Testis (tissue), 3 donors: Measurements from ENCODE around the gene TRAF2. TPM values are rescaled to one million over a fixed set of nuclear protein-coding genes. Genes with fewer than 3 reads are reported as not detected.

ENCODE experiments used
- DNase-seq: peaks from one replicate; pipeline ENCODE4 v3.0.0-alpha.2; 2019
- H3K27ac ChIP-seq, 2 donors: fragments of 200-600 bp; sonication (generic); one replicate each; pipeline ENCODE4 v1.5.1; 2019
- H3K27me3 ChIP-seq: fragments of 200-600 bp; sonication (generic); one replicate; pipeline ENCODE4 v1.5.1; 2019
- H3K36me3 ChIP-seq: fragments of 200-600 bp; sonication (generic); one replicate; pipeline ENCODE4 v1.5.1; 2017; ENCODE audit warnings: low read depth; ENCODE audit errors: missing control alignments
- H3K4me1 ChIP-seq: fragments of 200-600 bp; sonication (generic); one replicate; pipeline ENCODE4 v1.5.1; 2019
- H3K4me3 ChIP-seq, 2 donors: fragments of 200-600 bp; sonication (generic); one replicate each; pipeline ENCODE4 v1.5.1; 2017 to 2019
- H3K9me3 ChIP-seq: fragments of 200-600 bp; sonication (generic); one replicate; pipeline ENCODE4 v1.5.1; 2017
- CTCF ChIP-seq, 3 experiments: fragments of 450-650 bp in 2 of 3; fragments of 200-600 bp in 1 of 3; sonication (generic) in 1 of 3; IDR thresholded peaks; one replicate each; pipeline ENCODE4 v1.5.1; 2016 to 2019; ENCODE audit warnings: antibody characterized with exemption in 3 of 3, mild to moderate bottlenecking in 2 of 3, moderate library complexity in 1 of 3
- POLR2A ChIP-seq: fragments of 450-650 bp; IDR thresholded peaks from one replicate; pipeline ENCODE4 v1.6.1; 2017; ENCODE audit warnings: antibody characterized with exemption, mild to moderate bottlenecking, moderate library complexity
- WGBS, 2 donors: methylation state at CpG; one replicate each; pipeline ENCODE4 v1.1.5; 2018; 5-methylcytosine and 5-hydroxymethylcytosine counted together
- intact Hi-C: fragments of 100-400 bp; cut with DNase I; formaldehyde crosslinking; loops from one replicate; pipeline ENCODE4 v1.15.1; 2023; ENCODE audit warnings: low total_unique reads
- polyA plus RNA-seq: library from polyadenylated mRNA; stranded (reverse); fragments of 350-450 nt; fragmentation: Illumina TruSeq; extraction: RNeasy Lipid Tissue Mini Kit (QIAGEN cat#74804); gene quantifications from one replicate; pipeline ENCODE4 v1.2.3, GENCODE V29; 2014; ENCODE audit warnings: low read depth, low replicate concordance; ENCODE audit not compliant: insufficient read depth
- total RNA-seq, 2 donors: library from RNA; depleted of rRNA; stranded (reverse); fragments of >200 nt; gene quantifications; one replicate each; pipeline ENCODE4 v1.2.3, GENCODE V29; 2016

Gene TRAF2
- total and polyA plus RNA-seq, 3 donors from 2014 or later, result 21.9 to 32.9 (median 23.7) TPM

- TF ChIP-seq POLR2A (no peak), CTCF (IDR thresholded peaks at IDR 0.05) (no peak)
- intact Hi-C loops, result no loop called here
- H3K36me3 ChIP-seq, result no peaks in the 10 kb centered on the region
- 94 to 100% methylated on average over 3 to 9 of the region's 9 CpGs for WGBS, 2 donors
- no peak overlapping the region for H3K27ac ChIP-seq
- no peaks in the 10 kb centered on the region for H3K27me3 ChIP-seq
- H3K9me3 ChIP-seq, result no peaks in the 10 kb centered on the region
- H3K4me1 ChIP-seq, result peaks cover 37% of the 10 kb centered on the region
- H3K4me3 ChIP-seq, result no peak overlapping the region
- DNase-seq, result no peak
Observed at GRCh38 chr9:136955943-136956335, 69.6 kb downstream of the TRAF2 start.

GRCh38 chr9:136956604-136957003 lies 70.3 kb downstream of the TRAF2 start:
- no peak for TF ChIP-seq POLR2A
- TF ChIP-seq CTCF (IDR thresholded peaks at IDR 0.05), result no peak
- no peak overlapping the region for H3K4me3 ChIP-seq
- WGBS, 2 donors, result 96 to 100% methylated on average over 4 of the region's 4 CpGs
- no peaks in the 10 kb centered on the region for H3K9me3 ChIP-seq
- intact Hi-C loops, result no loop called here
- peaks cover 38% of the 10 kb centered on the region for H3K4me1 ChIP-seq
- DNase-seq, result no peak
- H3K27ac ChIP-seq, result no peak overlapping the region
- no peaks in the 10 kb centered on the region for H3K27me3 ChIP-seq
- H3K36me3 ChIP-seq, result no peaks in the 10 kb centered on the region

GRCh38 chr9:136957461-136957860 lies 71.1 kb downstream of the TRAF2 start:
- H3K4me3 ChIP-seq, result no peak overlapping the region
- no peaks in the 10 kb centered on the region for H3K36me3 ChIP-seq
- H3K27ac ChIP-seq, result no peak overlapping the region
- no peak for TF ChIP-seq POLR2A
- TF ChIP-seq CTCF (IDR thresholded peaks at IDR 0.05), result no peak
- 96 to 100% methylated on average over 1 of the region's 1 CpG for WGBS, 2 donors
- DNase-seq, result no peak
- H3K4me1 ChIP-seq, result peaks cover 38% of the 10 kb centered on the region
- H3K27me3 ChIP-seq, result no peaks in the 10 kb centered on the region
- intact Hi-C loops, result no loop called here
- H3K9me3 ChIP-seq, result no peaks in the 10 kb centered on the region

GRCh38 chr9:136957901-136958300 lies 71.6 kb downstream of the TRAF2 start:
- TF ChIP-seq CTCF (IDR thresholded peaks at IDR 0.05) (no peak), POLR2A (no peak)
- H3K36me3 ChIP-seq, result no peaks in the 10 kb centered on the region
- no peaks in the 10 kb centered on the region for H3K27me3 ChIP-seq
- intact Hi-C loops, result no loop called here
- DNase-seq, result no peak
- no peak overlapping the region for H3K4me3 ChIP-seq
- H3K27ac ChIP-seq, result no peak overlapping the region
- WGBS, 2 donors, result 93 to 96% methylated on average over 5 to 6 of the region's 6 CpGs
- no peaks in the 10 kb centered on the region for H3K9me3 ChIP-seq
- peaks cover 38% of the 10 kb centered on the region for H3K4me1 ChIP-seq

GRCh38 chr9:136958473-136958872 lies 72.2 kb downstream of the TRAF2 start:
- H3K27ac ChIP-seq, result peak overlapping the region in 1 of 2 donors; percentile 77
- no peaks in the 10 kb centered on the region for H3K27me3 ChIP-seq
- intact Hi-C loops, result no loop called here
- no peaks in the 10 kb centered on the region for H3K36me3 ChIP-seq
- TF ChIP-seq POLR2A (no peak), CTCF (IDR thresholded peaks at IDR 0.05) (no peak)
- H3K9me3 ChIP-seq, result no peaks in the 10 kb centered on the region
- 86 to 87% methylated on average over 5 to 7 of the region's 7 CpGs for WGBS, 2 donors
- H3K4me1 ChIP-seq, result peaks cover 42% of the 10 kb centered on the region
- DNase-seq, result no peak
- H3K4me3 ChIP-seq, result no peak overlapping the region
